Adrenal gland (tissue), 12 donors: ENCODE results near the gene TENM4. TPM values are rescaled to one million over a fixed set of nuclear protein-coding genes. Genes with fewer than 3 reads are reported as not detected.

ENCODE experiments used
- DNase-seq, 7 donors: peaks; one replicate each; pipeline ENCODE4 v3.0.0-alpha.2; 2019 to 2020
- H3K27ac ChIP-seq, 5 donors: fragments of 200-600 bp; sonication (generic) in 4 of 5; 1 replicate in 3 of 5; 2 replicates in 2 of 5; pipeline versions ENCODE4 v1.5.1 to v1.8.0; 2016 to 2020; ENCODE audit warnings: mild to moderate bottlenecking in 1 of 5
- H3K27me3 ChIP-seq: fragments of 200-600 bp; 2 replicates; pipeline ENCODE4 v1.8.0; 2021
- H3K36me3 ChIP-seq, 2 donors: fragments of 200-600 bp; replicated peaks in 1 of 2; 1 replicate in 1 of 2; 2 replicates in 1 of 2; pipeline versions ENCODE4 v1.5.1 to v1.8.0; 2018 to 2022
- H3K4me1 ChIP-seq, 2 donors: fragments of 200-600 bp; replicated peaks in 1 of 2; 1 replicate in 1 of 2; 2 replicates in 1 of 2; pipeline versions ENCODE4 v1.5.1 to v1.8.0; 2018 to 2021
- H3K4me3 ChIP-seq, 4 donors: fragments of 200-600 bp; sonication (generic) in 3 of 4; one replicate each; pipeline ENCODE4 v1.5.1; 2016 to 2018
- H3K9me3 ChIP-seq, 3 donors: fragments of 200-600 bp; sonication (generic) in 1 of 3; replicated peaks in 1 of 3; 1 replicate in 2 of 3; 2 replicates in 1 of 3; pipeline versions ENCODE4 v1.5.1 to v1.8.0; 2016 to 2021
- POLR2A ChIP-seq, 2 donors: fragments of 450-650 bp; IDR thresholded peaks; one replicate each; pipeline ENCODE4 v1.6.1; 2017; ENCODE audit warnings: antibody characterized with exemption in 2 of 2, mild to moderate bottlenecking in 2 of 2, moderate library complexity in 1 of 2
- WGBS, 4 donors: extraction: QIAGEN DNeasy Blood & Tissue Kit in 2 of 4; methylation state at CpG; one replicate each; pipeline versions ENCODE4 v1.1.5 to v1.1.7; 2013 to 2017; 5-methylcytosine and 5-hydroxymethylcytosine counted together
- intact Hi-C, 2 donors: fragments of 100-400 bp; cut with DNase I; formaldehyde crosslinking; loops; one replicate each; pipeline versions ENCODE4 v1.14.1 to v1.15.0; 2022 to 2023
- polyA plus RNA-seq, 3 donors: library from polyadenylated mRNA; stranded (reverse); fragments of 200-250 nt in 2 of 3; fragments of 350-450 nt in 1 of 3; fragmentation: Illumina TruSeq in 1 of 3; extraction: RNeasy Lipid Tissue Mini Kit (QIAGEN cat#74804) in 1 of 3; gene quantifications; one replicate each; pipeline ENCODE4 v1.2.3, GENCODE V29; 2013 to 2014
- total RNA-seq, 9 donors: library from RNA; depleted of rRNA in 4 of 9; stranded (reverse); fragments of >200 nt in 4 of 9; fragments of 120-200 nt in 1 of 9; fragmentation: NEBNext Ultra II Directional in 1 of 9; extraction: Animal tissue kit (Norgen Biotek cat#: 25700) in 1 of 9; gene quantifications; one replicate each; pipeline versions ENCODE4 v1.1.0 to v1.2.4, GENCODE V29; 2013 to 2023
- TF ChIP-seq, protein P1 (sequence below), 6 experiments: fragments of 450-650 bp in 4 of 6; fragments of 200-600 bp in 2 of 6; sonication (generic) in 1 of 6; IDR thresholded peaks; 1 replicate in 5 of 6; 2 replicates in 1 of 6; pipeline versions ENCODE4 v1.5.1 to v1.8.0; 2016 to 2021; ENCODE audit warnings: antibody characterized with exemption in 6 of 6, mild to moderate bottlenecking in 2 of 6, moderate library complexity in 1 of 6
- donor health status: healthy with polysubstance abuse.
- donor health status: Bipolar disorder and iron deficiency.
- donor health status: DM: yes; HTN: yes; CAD: no.
- donor health status: DM: no; HTN: no; CAD: no.
- donor health status: DM: no; HTN: no; CAD: no.
- donor health status: DM: yes; HTN: yes; CAD: no.

The TENM4 gene
- total and polyA plus RNA-seq, 12 donors: 0.74 to 24.9 (median 6.7) TPM

DNA sequence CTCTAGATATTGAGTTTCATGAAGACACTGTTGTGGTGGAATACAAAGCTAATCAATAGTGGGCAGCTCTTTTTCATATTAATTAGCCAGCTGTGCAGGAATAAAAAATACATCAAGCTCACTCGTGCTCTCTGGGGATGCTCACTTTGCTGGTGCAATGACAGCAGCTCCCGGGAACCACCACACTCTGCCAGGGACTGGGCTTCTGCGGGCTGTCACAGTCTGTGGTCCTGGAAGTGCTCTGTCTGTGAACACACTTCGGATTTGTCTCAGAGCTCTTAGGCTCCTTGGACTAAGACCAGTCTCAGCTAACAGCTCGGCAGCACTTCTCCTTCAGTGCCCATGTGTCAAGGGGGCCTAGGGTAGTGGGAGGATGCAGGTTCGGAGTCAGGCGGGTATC, 393.5 kb downstream of the TENM4 start:
- Histone ChIP-seq H3K4me1 (no peaks in the 10 kb centered on the region), H3K36me3 (no peaks in the 10 kb centered on the region)
- intact Hi-C loops: no loop called here

DNA sequence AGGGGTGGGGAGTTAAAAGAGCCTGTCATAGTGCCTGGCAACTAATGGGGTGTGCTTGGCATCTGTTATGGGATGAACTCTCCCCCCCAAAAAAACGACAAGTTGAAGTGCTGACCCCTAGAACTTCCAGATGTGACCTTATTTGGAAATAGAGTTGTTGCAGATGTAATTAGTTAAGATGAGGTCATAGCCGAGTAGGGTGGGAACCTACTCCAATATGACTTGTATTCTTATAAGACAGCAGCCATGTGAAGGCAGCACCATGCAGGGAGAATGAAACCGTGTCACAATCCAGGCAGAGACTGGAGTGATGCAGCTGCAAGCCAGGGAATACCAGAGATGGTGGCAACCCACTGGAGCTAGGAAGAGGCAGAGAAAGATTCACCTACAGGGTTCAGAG, 394.5 kb downstream of the TENM4 start:
- no peak for DNase-seq
- TF ChIP-seq, protein P1, sequence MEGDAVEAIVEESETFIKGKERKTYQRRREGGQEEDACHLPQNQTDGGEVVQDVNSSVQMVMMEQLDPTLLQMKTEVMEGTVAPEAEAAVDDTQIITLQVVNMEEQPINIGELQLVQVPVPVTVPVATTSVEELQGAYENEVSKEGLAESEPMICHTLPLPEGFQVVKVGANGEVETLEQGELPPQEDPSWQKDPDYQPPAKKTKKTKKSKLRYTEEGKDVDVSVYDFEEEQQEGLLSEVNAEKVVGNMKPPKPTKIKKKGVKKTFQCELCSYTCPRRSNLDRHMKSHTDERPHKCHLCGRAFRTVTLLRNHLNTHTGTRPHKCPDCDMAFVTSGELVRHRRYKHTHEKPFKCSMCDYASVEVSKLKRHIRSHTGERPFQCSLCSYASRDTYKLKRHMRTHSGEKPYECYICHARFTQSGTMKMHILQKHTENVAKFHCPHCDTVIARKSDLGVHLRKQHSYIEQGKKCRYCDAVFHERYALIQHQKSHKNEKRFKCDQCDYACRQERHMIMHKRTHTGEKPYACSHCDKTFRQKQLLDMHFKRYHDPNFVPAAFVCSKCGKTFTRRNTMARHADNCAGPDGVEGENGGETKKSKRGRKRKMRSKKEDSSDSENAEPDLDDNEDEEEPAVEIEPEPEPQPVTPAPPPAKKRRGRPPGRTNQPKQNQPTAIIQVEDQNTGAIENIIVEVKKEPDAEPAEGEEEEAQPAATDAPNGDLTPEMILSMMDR (IDR thresholded peaks at IDR 0.05): no peak
- no peak for TF ChIP-seq POLR2A (IDR thresholded peaks at IDR 0.05)
- no peaks in the 10 kb centered on the region for H3K4me1 ChIP-seq
- WGBS, 4 donors: 73 to 80% (median 76%) methylated on average over 3 of the region's 3 CpGs
- no peaks in the 10 kb centered on the region for H3K36me3 ChIP-seq
- no peaks in the 10 kb centered on the region for H3K9me3 ChIP-seq
- no peak overlapping the region for H3K27ac ChIP-seq
- no peaks in the 10 kb centered on the region for H3K27me3 ChIP-seq
- H3K4me3 ChIP-seq: no peak overlapping the region
- intact Hi-C loops: no loop called here

More for the DNA sequence above, 393.5 kb downstream of the TENM4 start:
- TF ChIP-seq POLR2A (IDR thresholded peaks at IDR 0.05): no peak
- TF ChIP-seq, protein P1 (IDR thresholded peaks at IDR 0.05): no peak
- no peak for DNase-seq
- no peaks in the 10 kb centered on the region for H3K9me3 ChIP-seq
- H3K27me3 ChIP-seq: no peaks in the 10 kb centered on the region
- H3K4me3 ChIP-seq: no peak overlapping the region
- 77 to 97% (median 88%) methylated on average over 3 to 7 of the region's 7 CpGs for WGBS, 4 donors
- H3K27ac ChIP-seq: no peak overlapping the region

DNA sequence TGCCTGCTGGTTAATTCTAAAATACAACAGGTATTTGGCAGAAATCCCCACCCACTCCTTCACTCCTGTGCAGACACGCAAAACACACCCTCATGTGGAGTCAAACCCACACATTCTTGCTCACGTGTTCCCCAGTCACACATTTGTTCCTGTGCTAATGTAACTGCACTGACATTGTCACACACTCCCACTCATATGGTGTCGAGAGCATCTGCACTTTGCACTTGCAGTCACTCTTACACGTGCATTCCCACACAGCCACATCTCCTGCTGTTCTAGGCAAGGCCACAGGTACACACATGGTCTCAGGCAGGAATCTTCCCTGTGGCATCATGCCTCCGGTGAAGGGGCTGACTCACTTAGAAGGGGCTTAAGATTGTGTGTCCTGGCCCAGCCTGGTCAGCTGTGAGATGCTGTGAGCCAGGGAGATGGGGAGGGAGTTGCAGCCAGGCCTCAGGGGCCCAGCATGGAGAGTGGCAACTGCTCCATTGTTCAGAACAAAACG, 395.0 kb downstream of the TENM4 start:
- 76 to 94% (median 82%) methylated on average over 5 to 6 of the region's 6 CpGs for WGBS, 4 donors
- no peak overlapping the region for H3K4me3 ChIP-seq
- no peaks in the 10 kb centered on the region for H3K9me3 ChIP-seq
- H3K36me3 ChIP-seq: no peaks in the 10 kb centered on the region
- intact Hi-C loops: no loop called here
- TF ChIP-seq POLR2A (IDR thresholded peaks at IDR 0.05): no peak
- TF ChIP-seq, protein P1 (IDR thresholded peaks at IDR 0.05): no peak
- H3K27me3 ChIP-seq: no peaks in the 10 kb centered on the region
- no peak overlapping the region for H3K27ac ChIP-seq
- no peaks in the 10 kb centered on the region for H3K4me1 ChIP-seq
- DNase-seq: no peak

DNA sequence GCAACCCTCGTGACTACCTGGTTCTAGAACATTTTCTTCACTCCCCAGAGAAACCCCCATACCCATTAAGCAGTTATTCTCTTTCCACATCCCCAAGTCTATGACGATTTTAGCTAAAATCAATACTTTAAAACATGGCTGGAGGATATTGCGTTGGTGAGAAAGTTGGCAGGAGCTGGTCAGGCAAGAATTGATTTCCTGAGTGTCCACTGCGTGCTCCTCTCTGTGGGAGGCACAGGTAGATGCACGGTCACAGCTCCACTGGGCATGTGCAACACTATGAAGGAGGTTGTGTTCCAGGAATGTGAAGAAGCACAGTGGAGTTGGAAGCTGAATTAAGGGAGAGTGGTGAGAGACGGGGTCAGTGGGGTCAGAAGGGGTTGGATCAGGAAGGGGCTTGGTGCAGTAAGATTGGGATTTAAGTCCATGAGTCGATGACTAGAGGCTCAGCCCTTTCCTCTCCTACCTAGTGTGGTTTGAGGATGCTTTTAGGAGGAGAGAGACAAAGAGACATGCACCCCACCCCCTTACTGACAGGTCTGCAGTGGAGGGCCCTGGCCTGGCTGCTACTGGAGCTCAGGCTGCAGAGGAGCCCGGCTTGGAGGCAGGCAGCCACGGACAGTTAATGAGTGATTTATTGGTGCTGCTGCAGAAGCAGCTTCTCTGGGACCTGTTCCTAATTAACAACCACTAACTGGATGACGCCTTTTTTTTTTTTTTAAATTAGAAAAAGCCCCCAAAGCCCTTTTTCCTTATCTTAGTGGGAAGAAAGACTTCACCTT, 395.6 kb downstream of the TENM4 start:
- no peak overlapping the region for H3K4me3 ChIP-seq
- intact Hi-C loops: no loop called here
- no peaks in the 10 kb centered on the region for H3K4me1 ChIP-seq
- WGBS, 4 donors: 78 to 86% (median 84%) methylated on average over 10 of the region's 10 CpGs
- no peaks in the 10 kb centered on the region for H3K9me3 ChIP-seq
- TF ChIP-seq, protein P1 (IDR thresholded peaks at IDR 0.05): no peak
- TF ChIP-seq POLR2A (IDR thresholded peaks at IDR 0.05): no peak
- H3K27me3 ChIP-seq: no peaks in the 10 kb centered on the region
- no peak overlapping the region for H3K27ac ChIP-seq
- H3K36me3 ChIP-seq: no peaks in the 10 kb centered on the region
- no peak for DNase-seq
